ENCODE data around the gene CCDC112. TPM values are rescaled to one million over a fixed set of nuclear protein-coding genes. Genes with fewer than 3 reads are reported as not detected.

CCDC112 gene
- polyA plus RNA-seq, 3 donors from 2014 or later = 3.2 to 4.6 (median 3.7) TPM

- peak overlapping the region in 1 of 6 donors; percentile 8 for H3K27ac Mint-ChIP-seq
- peaks cover 2 to 18% of the 10 kb centered on the region in 2 donors for H3K4me1 Mint-ChIP-seq
- H3K9me3 Mint-ChIP-seq = no peaks in the 10 kb centered on the region
- no peak overlapping the region for H3K4me3 Mint-ChIP-seq
- DNase-seq = peak in 2 of 3 donors; percentile 2 to 3
- no peaks in the 10 kb centered on the region for H3K27me3 Mint-ChIP-seq (ENCODE audit: low read depth in 3 of 3)
- H3K36me3 Mint-ChIP-seq = peaks cover 16 to 38% (median 30%) of the 10 kb centered on the region in 3 donors
Measured at GRCh38 chr5:115231598-115231997, 64.9 kb downstream of the CCDC112 start.

GRCh38 chr5:115229606-115230005 lies 66.8 kb downstream of the CCDC112 start:
- H3K27ac Mint-ChIP-seq = no peak overlapping the region
- H3K4me3 Mint-ChIP-seq = no peak overlapping the region
- H3K4me1 Mint-ChIP-seq = peaks cover 2 to 18% of the 10 kb centered on the region in 2 donors
- H3K9me3 Mint-ChIP-seq = no peaks in the 10 kb centered on the region
- H3K36me3 Mint-ChIP-seq = peaks cover 16 to 30% (median 28%) of the 10 kb centered on the region in 3 donors
- H3K27me3 Mint-ChIP-seq (ENCODE audit: low read depth in 3 of 3) = no peaks in the 10 kb centered on the region
- no peak for DNase-seq

- H3K4me1 Mint-ChIP-seq = peaks cover 2 to 12% of the 10 kb centered on the region in 2 donors
- H3K4me3 Mint-ChIP-seq = no peak overlapping the region
- no peak for DNase-seq
- H3K27ac Mint-ChIP-seq = no peak overlapping the region
- no peaks in the 10 kb centered on the region for H3K27me3 Mint-ChIP-seq (ENCODE audit: low read depth in 3 of 3)
- peaks cover 20 to 39% (median 32%) of the 10 kb centered on the region in 3 donors for H3K36me3 Mint-ChIP-seq
- no peaks in the 10 kb centered on the region for H3K9me3 Mint-ChIP-seq
Measured at GRCh38 chr5:115227281-115227680, 69.2 kb downstream of the CCDC112 start.

Other genes starting within 250 kb of the CCDC112 start
- gene TRIM36, start 126.7 kb downstream of the CCDC112 start, polyA plus RNA-seq = under 1 TPM in 1 of 3 donors, not detected in 2; 0.73 TPM
- gene PGGT1B, start 33.8 kb downstream of the CCDC112 start, polyA plus RNA-seq = 10 to 100 TPM; 11.2 to 18.0 (median 16.6) TPM
- 1 to 10 TPM in 2 of 3 donors, under 1 TPM in 1; 0.73 to 2.0 (median 1.5) TPM for gene FEM1C, start 248.1 kb upstream of the CCDC112 start, polyA plus RNA-seq